ENCODE results near the gene SH2B2.
"Not testable (repeated sequence)": the region's sequence is repeated elsewhere in the genome, so short reads cannot be mapped to it uniquely, and the experiment has no call there.

Gene SH2B2

GRCh38 chr7:102327183-102327582, 40.5 kb downstream of the SH2B2 start:
- not testable (repeated sequence) for H3K4me3 Mint-ChIP-seq, H3K27ac Mint-ChIP-seq, H3K9me3 Mint-ChIP-seq, H3K27me3 Mint-ChIP-seq, H3K36me3 Mint-ChIP-seq, H3K4me1 Mint-ChIP-seq

- H3K27me3 Mint-ChIP-seq, H3K9me3 Mint-ChIP-seq, H3K4me1 Mint-ChIP-seq, H3K27ac Mint-ChIP-seq, H3K4me3 Mint-ChIP-seq, H3K36me3 Mint-ChIP-seq: not testable (repeated sequence)
These were observed 42.2 kb downstream of the SH2B2 start for GRCh38 chr7:102328863-102329262.

GRCh38 chr7:102329366-102329765, 42.7 kb downstream of the SH2B2 start:
- not testable (repeated sequence) for H3K4me3 Mint-ChIP-seq, H3K36me3 Mint-ChIP-seq, H3K27ac Mint-ChIP-seq, H3K27me3 Mint-ChIP-seq, H3K9me3 Mint-ChIP-seq, H3K4me1 Mint-ChIP-seq

DNA sequence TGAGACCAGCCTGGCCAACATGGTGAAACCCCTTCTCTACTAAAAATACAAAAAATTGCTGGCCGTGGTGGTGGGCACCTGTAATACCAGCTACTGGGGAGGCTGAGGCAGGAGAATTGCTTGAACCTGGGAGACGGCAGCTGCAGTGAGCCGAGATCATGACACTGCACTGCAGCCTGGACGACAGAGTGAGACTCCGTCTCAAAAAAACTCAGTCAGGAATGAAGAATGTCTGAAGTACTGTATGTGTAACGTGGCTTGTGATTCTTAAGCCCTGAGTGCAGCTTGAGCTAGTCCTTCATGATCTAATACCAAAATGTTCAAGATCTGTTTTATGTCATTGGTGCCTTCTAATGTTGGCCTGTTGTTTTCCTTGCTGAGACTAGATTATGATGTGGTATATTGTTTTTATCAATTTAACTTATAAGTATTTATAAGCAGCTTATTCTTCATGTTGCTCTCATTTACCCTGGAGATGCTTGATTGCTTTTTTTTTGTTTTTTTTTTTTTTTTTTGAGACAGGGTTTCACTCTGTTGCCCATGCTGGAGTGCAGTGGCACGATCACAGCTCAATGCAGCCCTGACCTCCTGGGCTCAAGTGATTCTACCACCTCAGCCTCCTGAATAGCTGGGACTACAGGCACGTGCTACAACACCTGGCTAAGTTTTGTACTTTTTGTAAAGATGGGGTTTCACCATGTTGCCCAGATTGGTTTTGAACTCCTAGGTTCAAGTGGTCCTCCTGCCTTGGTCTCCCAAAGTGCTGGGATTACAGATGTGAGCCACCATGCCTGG, 44.2 kb downstream of the SH2B2 start:
- not testable (repeated sequence) for H3K27me3 Mint-ChIP-seq, H3K4me3 Mint-ChIP-seq, H3K9me3 Mint-ChIP-seq, H3K27ac Mint-ChIP-seq, H3K4me1 Mint-ChIP-seq, H3K36me3 Mint-ChIP-seq

- not testable (repeated sequence) for H3K4me3 Mint-ChIP-seq, H3K27me3 Mint-ChIP-seq, H3K27ac Mint-ChIP-seq, H3K4me1 Mint-ChIP-seq, H3K36me3 Mint-ChIP-seq, H3K9me3 Mint-ChIP-seq
These were observed 48.9 kb downstream of the SH2B2 start for GRCh38 chr7:102335574-102335973.

- not testable (repeated sequence) for H3K36me3 Mint-ChIP-seq, H3K27me3 Mint-ChIP-seq, H3K9me3 Mint-ChIP-seq, H3K4me1 Mint-ChIP-seq, H3K4me3 Mint-ChIP-seq, H3K27ac Mint-ChIP-seq
These were observed 50.3 kb downstream of the SH2B2 start for GRCh38 chr7:102337002-102337401.

GRCh38 chr7:102337420-102337819, 50.8 kb downstream of the SH2B2 start:
- not testable (repeated sequence) for H3K4me1 Mint-ChIP-seq, H3K27me3 Mint-ChIP-seq, H3K9me3 Mint-ChIP-seq, H3K27ac Mint-ChIP-seq, H3K4me3 Mint-ChIP-seq, H3K36me3 Mint-ChIP-seq

DNA sequence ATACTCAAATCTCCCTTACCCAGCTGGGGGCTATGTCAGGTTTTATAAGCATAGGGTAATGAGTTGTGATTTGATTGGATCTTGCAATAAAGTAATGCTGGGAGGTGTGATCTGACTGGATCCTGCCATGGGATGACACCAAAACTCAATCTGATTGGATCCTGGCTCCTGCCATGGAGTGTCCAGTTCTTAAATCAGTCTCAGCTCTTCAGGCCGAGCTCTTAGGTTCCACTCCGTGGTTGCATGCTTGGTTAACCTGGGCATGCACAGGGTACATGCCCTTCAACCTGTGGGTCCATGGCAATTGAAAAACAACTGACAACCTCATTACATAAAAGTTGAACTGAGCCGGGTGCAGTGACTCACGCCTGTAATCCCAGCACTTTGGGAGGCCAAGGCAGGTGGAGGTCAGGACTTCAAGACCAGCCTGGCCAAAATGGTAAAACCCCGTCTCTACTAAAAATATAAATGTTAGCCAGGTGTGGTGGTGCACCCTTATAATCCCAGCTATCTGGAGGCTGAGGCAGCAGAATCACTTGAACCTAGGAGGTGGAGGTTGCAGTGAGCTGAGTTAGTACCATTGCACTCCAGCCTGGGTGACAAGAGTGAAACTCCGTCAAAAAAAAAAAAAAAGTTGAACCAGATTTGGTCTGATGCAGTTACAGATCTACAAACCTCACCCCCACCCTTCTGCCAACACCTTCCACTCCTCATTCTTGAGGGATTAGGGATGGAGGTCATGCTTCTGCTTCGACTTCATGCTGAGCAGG, 54.1 kb downstream of the SH2B2 start:
- H3K4me3 Mint-ChIP-seq, H3K9me3 Mint-ChIP-seq, H3K27ac Mint-ChIP-seq, H3K36me3 Mint-ChIP-seq, H3K27me3 Mint-ChIP-seq, H3K4me1 Mint-ChIP-seq: not testable (repeated sequence)

- not testable (repeated sequence) for H3K36me3 Mint-ChIP-seq, H3K27ac Mint-ChIP-seq, H3K4me3 Mint-ChIP-seq, H3K9me3 Mint-ChIP-seq, H3K27me3 Mint-ChIP-seq, H3K4me1 Mint-ChIP-seq
These were observed 60.3 kb downstream of the SH2B2 start for GRCh38 chr7:102346983-102347382.

DNA sequence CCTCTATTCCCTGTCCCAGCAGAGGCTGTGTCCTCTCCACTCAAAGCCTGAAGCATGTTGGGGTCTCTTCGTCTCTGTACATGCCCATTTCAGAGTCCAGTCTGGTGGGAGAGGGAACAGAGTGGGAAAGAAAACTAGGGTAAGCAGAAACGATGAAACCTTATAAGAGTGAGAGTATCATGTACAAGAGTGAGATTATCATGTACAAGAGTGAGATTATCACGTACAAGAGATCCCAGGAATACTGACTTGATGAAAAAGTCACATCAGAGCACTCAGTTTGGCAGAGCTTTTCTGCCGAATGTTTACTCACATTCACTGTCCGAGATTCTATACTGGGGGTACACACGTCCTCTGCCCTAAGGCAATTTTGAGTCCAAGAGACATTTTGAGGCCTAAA, 69.7 kb downstream of the SH2B2 start, which contains the start of gene SPDYE6:
Gene SPDYE6, minus strand, starts transcription at position 101 of the 400 bp plus-strand sequence. CDS start 421 bp downstream, outside the sequence.
- H3K27me3 Mint-ChIP-seq, H3K4me1 Mint-ChIP-seq, H3K36me3 Mint-ChIP-seq, H3K27ac Mint-ChIP-seq, H3K4me3 Mint-ChIP-seq, H3K9me3 Mint-ChIP-seq: not testable (repeated sequence)

GRCh38 chr7:102363549-102364393, 77.1 kb downstream of the SH2B2 start:
- H3K27me3 Mint-ChIP-seq = not testable (repeated sequence)

GRCh38 chr7:102364394-102364886, 77.8 kb downstream of the SH2B2 start:
- H3K9me3 Mint-ChIP-seq, H3K36me3 Mint-ChIP-seq, H3K27me3 Mint-ChIP-seq: not testable (repeated sequence)
- peak overlapping the region; percentile 80 for H3K27ac Mint-ChIP-seq
- peak overlapping the region; percentile 91 for H3K4me3 Mint-ChIP-seq
- H3K4me1 Mint-ChIP-seq = peaks cover 29% of the 10 kb centered on the region

More at GRCh38 chr7:102363549-102364393, 77.1 kb downstream of the SH2B2 start:
- Mint-ChIP-seq H3K4me1 (peaks cover 29% of the 10 kb centered on the region), H3K27ac (peak overlapping the region; percentile 89), H3K4me3 (peak overlapping the region; percentile 91)
- not testable (repeated sequence) for H3K9me3 Mint-ChIP-seq, H3K36me3 Mint-ChIP-seq

DNA sequence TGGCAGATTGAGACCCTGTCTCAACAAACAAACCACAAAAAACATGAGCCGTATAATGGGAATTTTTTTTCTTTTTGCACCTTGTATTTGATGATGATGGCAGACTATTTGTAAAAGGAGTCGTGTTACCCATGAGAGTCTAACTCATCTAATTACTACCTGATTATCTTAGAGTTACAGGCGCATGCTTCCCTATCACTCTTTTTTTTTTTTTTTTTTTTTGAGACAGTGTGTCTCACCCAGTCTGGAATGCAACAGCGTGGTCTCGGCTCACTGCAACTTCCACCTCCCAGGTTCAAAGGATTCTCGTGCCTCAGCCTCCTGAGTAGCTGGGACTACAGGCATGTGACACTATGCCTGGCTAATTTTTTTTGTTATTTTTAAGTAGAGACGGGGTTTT, 78.7 kb downstream of the SH2B2 start:
- Mint-ChIP-seq H3K4me3 (peak overlapping the region; percentile 91), H3K4me1 (peaks cover 35% of the 10 kb centered on the region)
- not testable (repeated sequence) for H3K9me3 Mint-ChIP-seq, H3K27me3 Mint-ChIP-seq, H3K27ac Mint-ChIP-seq, H3K36me3 Mint-ChIP-seq

DNA sequence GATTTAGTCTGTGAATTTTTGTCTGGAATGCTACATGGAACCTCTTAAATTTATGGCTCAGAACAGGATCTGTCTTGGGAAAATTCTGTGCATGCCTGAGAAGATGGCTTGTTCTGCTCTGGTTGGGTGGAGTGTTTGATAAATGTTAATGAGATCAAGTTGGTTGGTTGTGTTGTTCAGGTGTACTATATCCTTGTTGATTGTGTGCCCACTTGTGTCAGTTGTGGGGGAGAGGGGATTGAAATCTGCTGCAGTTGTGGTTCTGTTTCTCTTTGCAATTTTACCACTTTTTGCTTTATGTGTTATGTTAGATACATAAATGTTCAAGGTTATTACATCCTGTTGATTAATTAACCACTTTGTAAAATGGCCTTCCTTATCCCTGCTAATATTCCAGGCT, 83.4 kb downstream of the SH2B2 start:
- H3K9me3 Mint-ChIP-seq, H3K4me3 Mint-ChIP-seq, H3K27me3 Mint-ChIP-seq, H3K27ac Mint-ChIP-seq: not testable (repeated sequence)
- Mint-ChIP-seq H3K36me3 (peaks cover 15% of the 10 kb centered on the region), H3K4me1 (peaks cover 44% of the 10 kb centered on the region)
